Psoas muscle (tissue), 8 donors: ENCODE measurements around the gene CASZ1. TPM values are rescaled to one million over a fixed set of nuclear protein-coding genes. Genes with fewer than 3 reads are reported as not detected.

ENCODE experiments used
- ATAC-seq, 4 donors: fragments of 200-7000 bp; cut with Tn5 transposase; one replicate each; pipeline ENCODE4 v1.9.1; 2020; ENCODE audit warnings: moderate library complexity in 3 of 4, mild to moderate bottlenecking in 2 of 4
- DNase-seq, 2 donors: peaks; one replicate each; pipeline ENCODE4 v3.0.0-alpha.2; 2020
- H3K27ac ChIP-seq: fragments of 200-600 bp; one replicate; pipeline ENCODE4 v1.8.0; 2022
- H3K27me3 ChIP-seq, 3 donors: fragments of 200-600 bp in 1 of 3; one replicate each; pipeline versions ENCODE4 v1.6.1 to v1.8.0; 2013 to 2022; ENCODE audit warnings: low read length in 2 of 3, mild to moderate bottlenecking in 2 of 3, moderate library complexity in 1 of 3; ENCODE audit not compliant: insufficient read depth in 3 of 3
- H3K36me3 ChIP-seq, 2 donors: fragments of 200-600 bp in 1 of 2; one replicate each; pipeline versions ENCODE4 v1.6.1 to v1.8.0; 2013 to 2022; ENCODE audit warnings: low read depth in 1 of 2, mild to moderate bottlenecking in 1 of 2, moderate library complexity in 1 of 2; ENCODE audit not compliant: insufficient read depth in 1 of 2
- H3K4me1 ChIP-seq: fragments of 200-600 bp; one replicate; pipeline ENCODE4 v1.8.0; 2022
- H3K4me3 ChIP-seq: fragments of 200-600 bp; one replicate; pipeline ENCODE4 v1.8.0; 2022; ENCODE audit warnings: mild to moderate bottlenecking
- H3K9me3 ChIP-seq: fragments of 200-600 bp; one replicate; pipeline ENCODE4 v1.8.0; 2022
- WGBS, 3 donors: extraction: QIAGEN DNeasy Blood & Tissue Kit; methylation state at CpG; one replicate each; pipeline versions ENCODE4 v1.1.6 to v1.1.7; 2013; 5-methylcytosine and 5-hydroxymethylcytosine counted together
- intact Hi-C, 2 donors: fragments of 100-400 bp; cut with DNase I; formaldehyde crosslinking; loops; one replicate each; pipeline versions ENCODE4 v1.11.0 to v1.14.2; 2022
- polyA plus RNA-seq, 3 donors: library from polyadenylated mRNA; stranded (reverse); fragments of 200-250 nt; gene quantifications; one replicate each; pipeline ENCODE4 v1.2.3, GENCODE V29; 2013
- total RNA-seq, 4 donors: library from RNA; stranded (reverse); fragmentation: NEBNext Ultra II Directional in 2 of 4; extraction: Animal tissue kit (Norgen Biotek cat#: 25700) in 2 of 4; gene quantifications; one replicate each; pipeline versions ENCODE4 v1.2.1 to v1.2.4, GENCODE V29; 2021 to 2023
- TF ChIP-seq, protein P1 (sequence below): fragments of 200-600 bp; IDR thresholded peaks from one replicate; pipeline ENCODE4 v1.8.0; 2022; ENCODE audit warnings: antibody characterized with exemption
- donor health status: healthy with polysubstance abuse.
- donor health status: DM: no; HTN: no; CAD: no; lungs with moderate emphysema.
- donor health status: Bipolar disorder and iron deficiency.
- donor health status: healthy.
- donor health status: DM: yes; HTN: yes; CAD: no.
- donor health status: DM: no; HTN: no; CAD: no.
- donor health status: DM: no; HTN: no; CAD: no.
- donor health status: DM: yes; HTN: yes; CAD: no.

The CASZ1 gene
- total and polyA plus RNA-seq, 7 donors: 2.6 to 83.3 (median 53.1) TPM

DNA sequence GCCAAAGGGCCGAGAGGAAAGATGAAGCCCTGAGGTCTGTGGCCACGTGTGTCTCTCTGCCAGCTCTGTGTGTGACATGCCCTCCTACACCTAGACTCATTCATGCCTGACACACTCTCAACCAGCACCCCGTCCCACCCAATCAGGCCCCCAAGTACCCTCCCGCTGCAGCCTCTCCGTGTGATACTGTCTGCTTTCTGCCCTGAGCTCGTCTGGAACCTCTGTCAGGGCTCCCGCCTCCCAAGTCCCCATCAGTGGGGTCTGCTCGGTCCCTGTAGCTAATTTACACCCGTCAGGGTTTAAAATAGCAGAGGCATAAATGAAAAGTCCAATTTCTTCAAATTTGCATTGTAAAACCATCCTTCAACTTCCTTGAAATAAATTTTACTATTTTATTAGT, 20.7 kb downstream of the CASZ1 start:
- Histone ChIP-seq H3K4me1 (peaks cover 73% of the 10 kb centered on the region), H3K4me3 (no peak overlapping the region), H3K27me3 (peaks cover 0 to 3% (median 0%) of the 10 kb centered on the region in 3 donors), H3K27ac (no peak overlapping the region), H3K36me3 (peaks cover 0 to 3% of the 10 kb centered on the region in 2 donors), H3K9me3 (no peaks in the 10 kb centered on the region)
- TF ChIP-seq, protein P1, sequence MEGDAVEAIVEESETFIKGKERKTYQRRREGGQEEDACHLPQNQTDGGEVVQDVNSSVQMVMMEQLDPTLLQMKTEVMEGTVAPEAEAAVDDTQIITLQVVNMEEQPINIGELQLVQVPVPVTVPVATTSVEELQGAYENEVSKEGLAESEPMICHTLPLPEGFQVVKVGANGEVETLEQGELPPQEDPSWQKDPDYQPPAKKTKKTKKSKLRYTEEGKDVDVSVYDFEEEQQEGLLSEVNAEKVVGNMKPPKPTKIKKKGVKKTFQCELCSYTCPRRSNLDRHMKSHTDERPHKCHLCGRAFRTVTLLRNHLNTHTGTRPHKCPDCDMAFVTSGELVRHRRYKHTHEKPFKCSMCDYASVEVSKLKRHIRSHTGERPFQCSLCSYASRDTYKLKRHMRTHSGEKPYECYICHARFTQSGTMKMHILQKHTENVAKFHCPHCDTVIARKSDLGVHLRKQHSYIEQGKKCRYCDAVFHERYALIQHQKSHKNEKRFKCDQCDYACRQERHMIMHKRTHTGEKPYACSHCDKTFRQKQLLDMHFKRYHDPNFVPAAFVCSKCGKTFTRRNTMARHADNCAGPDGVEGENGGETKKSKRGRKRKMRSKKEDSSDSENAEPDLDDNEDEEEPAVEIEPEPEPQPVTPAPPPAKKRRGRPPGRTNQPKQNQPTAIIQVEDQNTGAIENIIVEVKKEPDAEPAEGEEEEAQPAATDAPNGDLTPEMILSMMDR: no peak
- DNase-seq (no peak), ATAC-seq (no peak)
- intact Hi-C loops: no loop called here
- WGBS, 3 donors: 65 to 87% (median 76%) methylated on average over 9 of the region's 9 CpGs

DNA sequence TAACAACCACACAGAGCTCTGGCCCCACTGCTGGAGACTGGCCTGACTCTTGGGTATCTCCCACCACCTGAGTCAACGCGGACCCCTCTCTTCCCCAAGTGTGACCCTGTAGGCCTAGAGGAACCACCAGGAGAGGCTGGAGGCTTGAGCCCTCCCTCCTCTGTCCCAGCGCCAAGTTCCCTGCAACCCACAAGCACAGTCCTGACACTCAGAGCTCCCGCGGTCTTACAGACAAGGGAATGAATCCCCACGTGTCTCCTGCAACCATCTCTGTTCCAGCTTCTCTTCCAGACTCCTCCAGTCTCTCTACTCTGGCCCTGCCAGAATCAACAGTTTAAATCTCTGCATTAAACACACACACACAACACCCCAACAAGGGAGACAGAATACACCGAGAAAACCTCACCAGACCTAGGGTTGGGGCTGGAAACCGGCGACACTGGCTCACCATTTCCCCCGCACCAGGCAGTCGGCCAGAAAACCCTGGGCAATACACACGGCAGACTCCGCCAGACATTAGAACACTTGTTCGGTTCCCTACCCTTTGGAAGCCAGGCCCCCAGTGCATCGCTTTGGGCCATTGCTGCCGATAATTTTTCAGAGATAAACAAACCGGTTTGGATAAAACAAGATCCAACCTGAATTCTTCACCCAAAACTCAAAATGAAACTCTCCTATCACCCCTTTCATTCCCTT, 21.7 kb downstream of the CASZ1 start:
- H3K27me3 ChIP-seq: peaks cover 0 to 3% (median 0%) of the 10 kb centered on the region in 3 donors
- TF ChIP-seq, protein P1: no peak
- intact Hi-C loops: no loop called here
- H3K4me3 ChIP-seq: peak overlapping the region; percentile 17
- peaks cover 0 to 3% of the 10 kb centered on the region in 2 donors for H3K36me3 ChIP-seq
- ATAC-seq (peak in 3 of 4 donors; percentile 40 to 51 (median 43)), DNase-seq (peak in 1 of 2 donors; percentile 52)
- peaks cover 63% of the 10 kb centered on the region for H3K4me1 ChIP-seq
- no peaks in the 10 kb centered on the region for H3K9me3 ChIP-seq
- peak overlapping the region; percentile 28 for H3K27ac ChIP-seq
- 33 to 70% (median 38%) methylated on average over 17 of the region's 17 CpGs for WGBS, 3 donors

- TF ChIP-seq, protein P1: no peak
- WGBS, 3 donors: 58 to 74% (median 61%) methylated on average over 17 of the region's 17 CpGs
- peak in 3 of 4 donors; percentile 27 to 57 (median 37) for ATAC-seq
- Histone ChIP-seq H3K36me3 (peaks cover 0 to 3% of the 10 kb centered on the region in 2 donors), H3K27me3 (peaks cover 0 to 3% (median 0%) of the 10 kb centered on the region in 3 donors), H3K27ac (peak overlapping the region; percentile 28), H3K4me3 (no peak overlapping the region), H3K4me1 (peaks cover 56% of the 10 kb centered on the region), H3K9me3 (no peaks in the 10 kb centered on the region)
- peak; percentile 4 to 16 for DNase-seq
- intact Hi-C loops: no loop called here
Observed at GRCh38 chr1:10773851-10774614, 22.4 kb downstream of the CASZ1 start.

GRCh38 chr1:10773376-10773775, 23.1 kb downstream of the CASZ1 start:
- intact Hi-C loops: no loop called here
- H3K4me1 ChIP-seq: peaks cover 50% of the 10 kb centered on the region
- H3K27me3 ChIP-seq: peaks cover 0 to 3% (median 0%) of the 10 kb centered on the region in 3 donors
- peak; percentile 7 to 48 for DNase-seq
- H3K36me3 ChIP-seq: peaks cover 0 to 3% of the 10 kb centered on the region in 2 donors
- ATAC-seq: peak; percentile 27 to 40 (median 37)
- no peaks in the 10 kb centered on the region for H3K9me3 ChIP-seq
- peak overlapping the region; percentile 28 for H3K27ac ChIP-seq
- no peak overlapping the region for H3K4me3 ChIP-seq
- WGBS, 3 donors: 27 to 58% (median 44%) methylated on average over 11 to 12 of the region's 12 CpGs
- TF ChIP-seq, protein P1: no peak
